ENCODE measurements around the gene GJC2. TPM values are rescaled to one million over a fixed set of nuclear protein-coding genes. Genes with fewer than 3 reads are reported as not detected.

The GJC2 gene
- total RNA-seq (4.0 TPM), polyA plus RNA-seq (5.4 TPM)

DNA sequence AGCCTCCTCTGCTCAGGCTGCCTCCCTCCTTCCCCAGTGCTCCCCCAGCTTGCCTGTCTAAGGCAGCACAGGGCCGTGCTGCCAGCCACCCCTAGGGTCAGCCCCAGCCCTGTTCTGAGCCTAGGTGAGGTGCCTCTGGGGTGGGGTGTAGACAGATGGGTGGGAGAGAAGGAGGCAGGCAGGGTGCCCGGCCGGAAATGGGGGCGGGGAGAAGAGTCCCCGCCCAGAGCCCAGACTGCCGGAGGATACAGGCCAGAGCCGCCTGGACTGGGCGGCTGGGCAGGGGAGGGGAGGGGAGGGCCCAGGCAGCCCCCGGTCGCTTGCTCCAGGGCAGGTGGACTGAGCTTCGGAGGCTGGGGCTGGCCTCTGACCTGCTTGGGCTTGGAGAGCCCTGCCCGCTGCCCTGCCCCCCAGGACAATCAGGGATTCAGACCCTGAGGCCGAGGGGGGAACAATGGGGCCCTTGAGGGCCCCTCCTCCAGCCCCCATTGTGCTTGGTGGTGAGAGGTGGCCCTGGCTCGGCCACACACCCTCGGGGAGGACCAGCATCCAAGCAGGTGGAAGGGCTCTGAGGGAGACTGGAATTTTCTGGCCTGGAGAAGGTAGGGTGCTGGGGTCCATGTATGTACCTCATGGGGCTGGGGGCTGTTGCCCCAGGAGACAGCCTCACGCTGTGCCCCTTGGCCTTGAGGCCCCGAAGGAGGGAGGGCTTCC, at the start of gene GJC2:
Gene GJC2, plus strand, starts transcription at position 525 of the 714 bp plus-strand sequence. CDS start 7,829 bp downstream, outside the sequence.
- Histone ChIP-seq H3K4me3 (ENCODE audit: low read depth, low read length) (peak within 1 kb of the TSS; percentile 26), H3K4me1 (ENCODE audit: insufficient read depth) (no peaks in the 10 kb centered on the region), H3K36me3 (ENCODE audit: insufficient read depth) (no peaks in the 10 kb centered on the region), H3K27ac (ENCODE audit: low read depth) (peak within 1 kb of the TSS; percentile 77)
- 10% methylated on average over 17 of the region's 17 CpGs for WGBS
- no peak for DNase-seq (ENCODE audit: extremely low spot score)

GRCh38 chr1:228100822-228101613, 48.7 kb upstream of the GJC2 start:
- whole genome bisulfite sequencing, result 73% methylated on average over 12 of the region's 12 CpGs
- no peak overlapping the region for H3K27ac ChIP-seq (ENCODE audit: low read depth)
- no peaks in the 10 kb centered on the region for H3K4me1 ChIP-seq (ENCODE audit: insufficient read depth)
- H3K4me3 ChIP-seq (ENCODE audit: low read depth, low read length), result no peak overlapping the region
- H3K36me3 ChIP-seq (ENCODE audit: insufficient read depth), result no peaks in the 10 kb centered on the region
- DNase-seq (ENCODE audit: extremely low spot score), result no peak

DNA sequence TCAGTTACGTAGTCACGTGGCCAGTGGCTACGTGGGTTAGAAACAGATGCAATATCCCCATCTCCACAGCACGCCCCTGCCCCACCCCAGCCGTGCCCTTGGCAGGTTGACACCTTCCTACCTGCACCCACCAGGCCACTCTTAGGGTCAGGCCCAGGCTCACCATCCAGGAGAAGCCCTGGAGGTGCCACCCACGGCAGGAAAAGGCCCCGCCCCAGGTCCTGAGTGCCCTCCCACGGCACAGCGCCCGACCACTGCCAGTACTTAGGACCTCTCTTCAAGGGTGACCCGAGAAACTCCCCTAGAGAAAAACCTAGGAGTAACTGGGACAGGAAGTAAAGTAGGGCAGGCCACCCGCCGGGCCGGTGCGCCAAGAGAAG, 48.1 kb upstream of the GJC2 start:
- Histone ChIP-seq H3K4me1 (ENCODE audit: insufficient read depth) (no peaks in the 10 kb centered on the region), H3K27ac (ENCODE audit: low read depth) (peak overlapping the region; percentile 30), H3K4me3 (ENCODE audit: low read depth, low read length) (peak overlapping the region; percentile 86), H3K36me3 (ENCODE audit: insufficient read depth) (no peaks in the 10 kb centered on the region)
- 55% methylated on average over 15 of the region's 15 CpGs for WGBS
- no peak for DNase-seq (ENCODE audit: extremely low spot score)

DNA sequence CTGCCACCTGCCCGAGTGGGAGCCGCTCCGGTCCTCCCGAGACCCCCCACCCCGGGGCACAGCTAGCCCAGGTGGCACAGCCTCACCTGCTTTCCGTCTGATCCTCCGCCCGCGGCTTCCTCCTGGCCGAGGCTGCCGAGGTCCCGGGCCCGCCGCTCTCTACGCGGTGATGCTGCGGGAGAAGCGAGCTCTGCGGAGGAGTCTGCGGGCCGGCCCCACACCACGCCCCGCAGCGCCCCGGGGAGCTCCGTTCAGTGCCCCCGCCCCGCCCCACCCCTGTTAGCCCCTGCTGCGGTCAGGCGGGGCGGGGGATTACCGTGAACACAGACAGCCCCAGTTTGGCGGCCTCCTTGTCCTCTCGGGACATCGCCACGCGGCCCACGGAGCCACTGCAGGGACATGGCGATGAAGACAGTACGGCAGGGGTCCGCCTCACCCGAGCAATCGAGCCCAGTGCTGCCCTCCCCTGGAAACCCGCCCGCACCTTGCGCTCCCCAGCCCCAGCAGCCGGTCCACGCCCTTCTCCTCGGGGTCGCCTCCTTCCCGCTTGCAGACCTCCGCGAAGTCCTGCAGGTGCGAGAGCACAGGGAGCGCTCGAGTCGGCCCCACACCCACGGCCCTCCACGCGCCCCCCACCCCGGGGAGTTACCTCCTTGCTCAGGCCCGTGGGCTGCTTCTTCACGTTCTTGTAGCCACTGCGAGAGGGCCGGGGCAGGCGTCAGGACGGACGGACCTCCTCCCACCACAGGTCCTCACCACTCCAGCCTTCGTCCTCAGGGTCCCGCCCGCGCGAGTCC, 47.5 kb upstream of the GJC2 start:
- Histone ChIP-seq H3K36me3 (ENCODE audit: insufficient read depth) (no peaks in the 10 kb centered on the region), H3K27ac (ENCODE audit: low read depth) (peak overlapping the region; percentile 63), H3K4me1 (ENCODE audit: insufficient read depth) (no peaks in the 10 kb centered on the region), H3K4me3 (ENCODE audit: low read depth, low read length) (peak overlapping the region; percentile 86)
- 7% methylated on average over 73 of the region's 73 CpGs for WGBS
- no peak for DNase-seq (ENCODE audit: extremely low spot score)

DNA sequence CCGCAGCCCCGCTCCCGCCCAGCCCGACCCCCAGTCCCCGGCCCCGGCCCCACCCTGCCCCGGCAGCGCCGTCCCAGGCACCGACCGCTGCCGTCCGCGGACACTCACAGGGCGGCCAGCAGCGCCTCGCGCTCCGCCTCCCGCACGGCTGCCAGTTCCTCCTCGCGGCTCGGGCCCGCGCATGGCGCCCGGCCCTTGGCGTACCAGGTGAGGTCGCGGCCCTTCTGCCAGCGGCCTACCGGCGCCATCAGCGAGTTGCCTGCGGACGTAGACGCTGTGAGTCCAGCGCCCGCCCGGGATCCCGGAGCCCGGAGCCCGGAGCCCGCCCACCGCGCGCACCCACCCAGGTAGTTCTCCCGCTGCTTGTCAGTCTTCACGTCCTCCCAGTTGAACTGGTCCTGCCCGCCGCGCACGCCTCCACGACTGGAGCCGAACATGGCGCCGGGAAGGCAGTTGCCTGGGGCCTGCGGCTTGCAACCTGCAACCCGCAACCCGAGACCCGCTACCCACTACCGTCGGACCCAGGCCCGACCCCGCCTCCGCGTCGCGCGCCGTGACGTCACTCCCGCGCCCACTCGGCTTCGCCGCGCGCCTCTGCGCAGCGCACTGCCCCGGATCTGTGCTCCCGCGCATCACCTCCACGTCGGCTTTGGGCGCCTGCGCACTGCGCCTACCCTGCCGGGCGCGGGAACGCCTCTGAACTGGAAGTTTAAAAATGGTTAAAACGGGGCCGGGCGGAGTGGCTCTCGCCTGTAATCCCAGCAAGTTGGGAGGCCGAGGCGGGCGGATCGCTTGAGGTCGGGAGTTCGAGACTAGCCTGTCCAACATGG, 46.7 kb upstream of the GJC2 start, which contains the start of gene C1orf35:
Gene C1orf35, minus strand, starts transcription at position 535 of the 830 bp plus-strand sequence. Its CDS starts 98 bp downstream, at position 437.
- under 1% methylated on average over 104 of the region's 104 CpGs for WGBS
- Histone ChIP-seq H3K27ac (ENCODE audit: low read depth) (peak within 1 kb of the TSS; percentile 87), H3K36me3 (ENCODE audit: insufficient read depth) (no peaks in the 10 kb centered on the region), H3K4me3 (ENCODE audit: low read depth, low read length) (peak within 1 kb of the TSS; percentile 86), H3K4me1 (ENCODE audit: insufficient read depth) (no peaks in the 10 kb centered on the region)
- DNase-seq (ENCODE audit: extremely low spot score), result peak; percentile 85

DNA sequence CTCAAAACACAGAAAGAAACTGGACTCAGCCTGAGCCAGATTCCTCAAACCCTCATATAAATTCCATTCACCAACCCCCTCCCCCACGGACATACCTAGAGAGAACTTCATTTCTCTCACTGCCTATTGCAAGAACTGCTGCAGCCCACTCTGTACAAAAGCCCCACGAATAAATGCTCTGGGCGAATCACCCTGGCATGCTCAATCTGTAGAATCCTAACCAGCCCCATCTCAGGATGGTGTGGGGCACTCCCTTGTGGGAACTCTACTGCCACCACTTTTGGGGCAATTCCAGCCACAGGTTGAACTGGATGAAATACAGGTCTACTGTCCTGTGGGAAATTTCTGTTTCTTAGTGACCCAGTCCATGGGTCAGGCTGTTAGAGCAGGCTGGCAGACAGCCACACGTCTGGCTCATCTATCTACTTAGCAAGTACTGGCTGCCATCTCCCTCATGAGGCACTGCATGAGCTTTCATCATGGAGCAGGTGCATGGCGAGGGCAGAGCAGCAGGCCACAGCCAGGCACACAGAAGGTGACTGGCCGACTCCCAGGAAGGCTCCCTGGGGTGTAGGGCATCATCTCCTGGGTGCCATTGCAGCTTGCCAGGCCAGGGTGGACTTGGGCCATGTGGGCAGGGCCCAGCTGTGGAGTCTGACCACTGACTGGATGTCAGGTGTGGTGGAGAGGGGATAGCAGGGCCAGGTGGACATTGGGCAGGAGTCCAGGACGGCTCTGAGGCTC, 45.0 kb upstream of the GJC2 start:
- no peaks in the 10 kb centered on the region for H3K4me1 ChIP-seq (ENCODE audit: insufficient read depth)
- H3K4me3 ChIP-seq (ENCODE audit: low read depth, low read length), result no peak overlapping the region
- 52% methylated on average over 7 of the region's 7 CpGs for WGBS
- no peak for DNase-seq (ENCODE audit: extremely low spot score)
- H3K27ac ChIP-seq (ENCODE audit: low read depth), result no peak overlapping the region
- no peaks in the 10 kb centered on the region for H3K36me3 ChIP-seq (ENCODE audit: insufficient read depth)

GRCh38 chr1:228105270-228105995, 44.3 kb upstream of the GJC2 start:
- no peak for DNase-seq (ENCODE audit: extremely low spot score)
- 70% methylated on average over 9 of the region's 9 CpGs for WGBS
- no peak overlapping the region for H3K4me3 ChIP-seq (ENCODE audit: low read depth, low read length)
- no peak overlapping the region for H3K27ac ChIP-seq (ENCODE audit: low read depth)
- no peaks in the 10 kb centered on the region for H3K4me1 ChIP-seq (ENCODE audit: insufficient read depth)
- H3K36me3 ChIP-seq (ENCODE audit: insufficient read depth), result no peaks in the 10 kb centered on the region

DNA sequence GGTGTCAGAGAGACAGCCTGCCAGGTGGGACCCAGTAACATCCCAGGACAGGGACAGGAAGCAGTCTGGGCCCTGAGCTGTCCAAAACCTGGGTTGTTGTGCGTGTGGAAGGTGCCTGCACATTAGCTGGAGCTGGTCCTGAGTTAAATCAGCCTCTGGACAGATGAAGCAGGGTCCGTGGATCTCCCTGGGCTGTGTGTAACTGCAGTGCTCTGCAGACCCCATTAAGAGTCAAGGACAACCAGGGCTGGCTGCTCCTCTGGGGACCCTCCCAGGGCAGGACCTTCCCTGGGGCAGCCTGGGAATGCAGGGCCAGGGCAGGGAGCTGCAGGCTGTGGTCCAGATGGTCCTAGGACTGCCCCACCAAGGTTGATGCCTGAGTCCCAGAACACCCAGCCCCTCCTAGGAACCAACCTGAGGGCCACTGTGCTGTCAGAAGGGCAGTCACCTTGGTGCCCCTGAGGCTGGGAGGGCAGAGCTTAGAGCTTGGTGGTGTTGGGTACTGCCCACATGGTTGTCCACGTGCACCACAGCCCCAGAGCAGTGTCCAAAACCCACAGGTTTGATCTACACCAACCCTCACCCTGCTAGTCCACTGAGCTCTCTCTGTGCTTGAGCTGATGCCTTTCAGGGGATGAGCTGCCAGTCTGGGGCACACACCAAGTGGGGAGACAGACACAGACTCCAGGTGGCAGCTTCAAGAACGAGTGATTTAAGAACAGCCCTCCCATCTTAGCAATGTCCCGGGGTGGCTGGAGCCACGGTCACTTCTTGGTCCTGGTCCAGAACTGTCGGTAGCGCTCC, 43.5 kb upstream of the GJC2 start:
- 76% methylated on average over 8 of the region's 8 CpGs for WGBS
- no peak overlapping the region for H3K4me3 ChIP-seq (ENCODE audit: low read depth, low read length)
- no peak for DNase-seq (ENCODE audit: extremely low spot score)
- no peaks in the 10 kb centered on the region for H3K4me1 ChIP-seq (ENCODE audit: insufficient read depth)
- H3K27ac ChIP-seq (ENCODE audit: low read depth), result no peak overlapping the region
- no peaks in the 10 kb centered on the region for H3K36me3 ChIP-seq (ENCODE audit: insufficient read depth)

DNA sequence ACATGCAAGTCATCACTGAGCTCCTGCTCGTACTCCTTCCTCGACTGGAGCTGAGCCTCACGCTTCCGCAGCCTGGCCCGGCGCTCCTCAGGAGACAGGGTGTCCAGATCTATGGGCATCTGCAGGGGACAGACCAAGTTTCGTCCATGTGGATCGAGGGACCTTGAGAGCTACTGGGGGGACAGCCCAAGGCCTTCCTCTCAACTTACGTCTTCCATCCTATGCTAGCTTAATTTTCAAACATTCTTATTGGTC, 43.0 kb upstream of the GJC2 start:
- DNase-seq (ENCODE audit: extremely low spot score), result no peak
- no peaks in the 10 kb centered on the region for H3K4me1 ChIP-seq (ENCODE audit: insufficient read depth)
- H3K36me3 ChIP-seq (ENCODE audit: insufficient read depth), result no peaks in the 10 kb centered on the region
- H3K4me3 ChIP-seq (ENCODE audit: low read depth, low read length), result no peak overlapping the region
- H3K27ac ChIP-seq (ENCODE audit: low read depth), result no peak overlapping the region
- WGBS, result 82% methylated on average over 9 of the region's 9 CpGs

DNA sequence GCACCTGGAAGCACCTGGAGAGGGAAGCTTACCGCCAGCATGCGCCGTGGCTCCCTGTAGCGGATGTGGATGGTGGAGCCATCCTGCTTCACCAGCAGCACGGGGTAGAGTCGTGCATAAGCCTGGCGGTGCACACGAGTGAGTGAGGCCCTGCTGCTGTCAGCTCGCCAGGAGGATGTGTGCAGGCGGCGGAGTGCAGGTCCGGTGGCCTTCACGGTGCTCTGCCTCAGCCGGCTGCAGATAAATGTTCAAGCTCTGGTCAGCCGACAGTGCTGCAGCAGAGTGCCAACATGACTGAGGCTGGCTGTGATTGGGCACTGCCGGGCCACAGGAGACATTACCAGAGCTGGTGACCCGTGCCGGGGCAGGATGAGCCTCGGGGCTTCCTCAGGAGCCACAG, 42.1 kb upstream of the GJC2 start:
- no peaks in the 10 kb centered on the region for H3K36me3 ChIP-seq (ENCODE audit: insufficient read depth)
- DNase-seq (ENCODE audit: extremely low spot score), result no peak
- H3K4me1 ChIP-seq (ENCODE audit: insufficient read depth), result no peaks in the 10 kb centered on the region
- H3K27ac ChIP-seq (ENCODE audit: low read depth), result no peak overlapping the region
- 89% methylated on average over 19 of the region's 19 CpGs for WGBS
- no peak overlapping the region for H3K4me3 ChIP-seq (ENCODE audit: low read depth, low read length)

DNA sequence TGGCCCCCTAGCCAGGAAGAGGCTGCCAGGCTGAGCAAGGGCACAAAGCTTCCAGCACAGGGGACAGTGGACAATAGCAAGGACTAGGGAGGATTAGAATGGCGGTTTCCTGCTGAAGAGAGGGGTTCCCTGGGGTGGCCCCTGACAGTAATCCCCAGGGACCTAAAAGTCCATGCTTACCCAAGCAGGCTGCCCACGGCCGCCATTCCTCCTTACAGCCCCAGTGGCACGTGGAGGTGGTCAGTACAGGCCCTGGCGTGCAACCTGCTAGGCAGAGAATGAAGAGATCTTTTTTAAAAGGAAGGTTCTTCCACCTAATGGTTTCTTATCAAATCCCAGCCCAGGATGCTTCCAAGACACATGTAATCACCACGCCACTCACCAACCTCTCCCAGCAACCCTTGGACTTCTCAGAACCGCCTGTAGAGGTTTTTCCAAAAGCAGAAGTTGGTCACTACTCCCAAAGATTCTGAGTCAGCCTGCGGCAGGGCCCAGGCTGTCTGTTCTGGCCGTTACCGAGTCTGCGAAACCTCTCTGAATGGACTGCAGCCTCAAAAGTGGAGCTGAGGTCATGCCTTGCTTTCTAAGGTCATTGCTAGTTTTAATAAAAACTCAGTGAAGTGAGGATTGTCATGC, 41.6 kb upstream of the GJC2 start:
- Histone ChIP-seq H3K4me1 (ENCODE audit: insufficient read depth) (no peaks in the 10 kb centered on the region), H3K27ac (ENCODE audit: low read depth) (no peak overlapping the region), H3K36me3 (ENCODE audit: insufficient read depth) (no peaks in the 10 kb centered on the region), H3K4me3 (ENCODE audit: low read depth, low read length) (peak overlapping the region; percentile 58)
- DNase-seq (ENCODE audit: extremely low spot score), result no peak
- WGBS, result 79% methylated on average over 11 of the region's 11 CpGs
